HG02852 (cell line): Measurements from ENCODE around the gene ACTR3C.
"Not testable (repeated sequence)": the region's sequence is repeated elsewhere in the genome, so short reads cannot be mapped to it uniquely, and the experiment has no call there.

Source experiments
- ATAC-seq: cut with Tn5 transposase; IDR thresholded peaks from one replicate; pipeline ENCODE4 v1.9.1; 2021; ENCODE audit warnings: mild to moderate bottlenecking, moderate library complexity; ENCODE audit not compliant: unreplicated experiment

The ACTR3C gene

GRCh38 chr7:150285849-150286754 lies 37.2 kb downstream of the ACTR3C start:
- not testable (repeated sequence) for ATAC-seq

- ATAC-seq, result not testable (repeated sequence)
Observed at GRCh38 chr7:150283608-150284007, 39.7 kb downstream of the ACTR3C start.

- ATAC-seq, result not testable (repeated sequence)
Observed at GRCh38 chr7:150283111-150283510, 40.2 kb downstream of the ACTR3C start.

GRCh38 chr7:150281681-150282403 lies 41.5 kb downstream of the ACTR3C start:
- ATAC-seq, result not testable (repeated sequence)

- ATAC-seq, result not testable (repeated sequence)
Observed at GRCh38 chr7:150278383-150278782, 45.0 kb downstream of the ACTR3C start.

- ATAC-seq, result not testable (repeated sequence)
Observed at GRCh38 chr7:150276132-150276695, 47.1 kb downstream of the ACTR3C start.

GRCh38 chr7:150271898-150272297 lies 51.4 kb downstream of the ACTR3C start:
- not testable (repeated sequence) for ATAC-seq

GRCh38 chr7:150270101-150270824 lies 53.1 kb downstream of the ACTR3C start:
- ATAC-seq, result not testable (repeated sequence)

- not testable (repeated sequence) for ATAC-seq
Observed at GRCh38 chr7:150268798-150269197, 54.5 kb downstream of the ACTR3C start.

- ATAC-seq, result not testable (repeated sequence)
Observed at GRCh38 chr7:150268287-150268686, 55.1 kb downstream of the ACTR3C start.

GRCh38 chr7:150266953-150267665 lies 56.2 kb downstream of the ACTR3C start:
- ATAC-seq, result not testable (repeated sequence)

GRCh38 chr7:150262656-150263055 lies 60.7 kb downstream of the ACTR3C start:
- not testable (repeated sequence) for ATAC-seq

- not testable (repeated sequence) for ATAC-seq
Observed at GRCh38 chr7:150247745-150248144, 75.6 kb downstream of the ACTR3C start.

- not testable (repeated sequence) for ATAC-seq
Observed at GRCh38 chr7:150245208-150245607, 78.1 kb downstream of the ACTR3C start.

- not testable (repeated sequence) for ATAC-seq
Observed at GRCh38 chr7:150242935-150243334, 80.4 kb downstream of the ACTR3C start.

- ATAC-seq, result not testable (repeated sequence)
Observed at GRCh38 chr7:150225444-150225843, 97.9 kb downstream of the ACTR3C start.

- not testable (repeated sequence) for ATAC-seq
Observed at GRCh38 chr7:150222083-150222972, 101.0 kb downstream of the ACTR3C start.

GRCh38 chr7:150220673-150221181 lies 102.6 kb downstream of the ACTR3C start:
- not testable (repeated sequence) for ATAC-seq
